ENCODE results near the gene SH3BP2.

SH3BP2 gene

GRCh38 chr4:2842687-2843262 lies 49.9 kb downstream of the SH3BP2 start:
- intact Hi-C loops (cut with DNase I) = loop anchor here (2.0 kb wide), 1 partner anchor 86 kb away; no protein-coding TSS in a partner anchor
- peak in 2 of 10 donors; percentile 26 to 82 for DNase-seq

- intact Hi-C loops (cut with DNase I) = loop anchor here (2.0 kb wide), 1 partner anchor 85 kb away; no protein-coding TSS in a partner anchor
- DNase-seq = peak; percentile 89 to 99 (median 94)
Observed at GRCh38 chr4:2843263-2843940, 50.5 kb downstream of the SH3BP2 start, which contains the start of gene ADD1. Gene ADD1 (plus strand): TSS chr4:2843844. CDS start chr4:2875916, 32,072 bp downstream.

- DNase-seq = peak in 8 of 10 donors; percentile 25 to 88 (median 44)
- intact Hi-C loops (cut with DNase I) = loop anchor here (2.0 kb wide), 1 partner anchor 85 kb away; no protein-coding TSS in a partner anchor
Observed at GRCh38 chr4:2843941-2844584, 51.2 kb downstream of the SH3BP2 start.

- no peak for DNase-seq
Observed at GRCh38 chr4:2846172-2846571, 53.3 kb downstream of the SH3BP2 start.

GRCh38 chr4:2847302-2847871 lies 54.5 kb downstream of the SH3BP2 start:
- intact Hi-C loops (cut with DNase I) = no loop called here

More at GRCh38 chr4:2846172-2846571, 53.3 kb downstream of the SH3BP2 start:
- intact Hi-C loops (cut with DNase I) = no loop called here

GRCh38 chr4:2848449-2848848 lies 55.6 kb downstream of the SH3BP2 start:
- intact Hi-C loops (cut with DNase I) = no loop called here
- no peak for DNase-seq

More at GRCh38 chr4:2847302-2847871, 54.5 kb downstream of the SH3BP2 start:
- DNase-seq = peak in 1 of 10 donors; percentile 20

- intact Hi-C loops (cut with DNase I) = no loop called here
Observed at GRCh38 chr4:2849267-2850152, 56.6 kb downstream of the SH3BP2 start.

GRCh38 chr4:2850966-2851798 lies 58.3 kb downstream of the SH3BP2 start:
- no peak for DNase-seq
- intact Hi-C loops (cut with DNase I) = no loop called here

More at GRCh38 chr4:2849267-2850152, 56.6 kb downstream of the SH3BP2 start:
- DNase-seq = peak in 3 of 10 donors; percentile 30 to 79 (median 50)

GRCh38 chr4:2852481-2852921 lies 59.6 kb downstream of the SH3BP2 start:
- DNase-seq = peak in 1 of 10 donors; percentile 41
- intact Hi-C loops (cut with DNase I) = no loop called here

- intact Hi-C loops (cut with DNase I) = no loop called here
- DNase-seq = no peak
Observed at GRCh38 chr4:2855584-2855983, 62.7 kb downstream of the SH3BP2 start.

- intact Hi-C loops (cut with DNase I) = no loop called here
- DNase-seq = no peak
Observed at GRCh38 chr4:2856266-2856665, 63.4 kb downstream of the SH3BP2 start.

- intact Hi-C loops (cut with DNase I) = no loop called here
- DNase-seq = no peak
Observed at GRCh38 chr4:2857349-2857927, 64.6 kb downstream of the SH3BP2 start.

GRCh38 chr4:2858451-2859217 lies 65.7 kb downstream of the SH3BP2 start:
- intact Hi-C loops (cut with DNase I) = no loop called here
- DNase-seq = no peak

GRCh38 chr4:2859514-2859913 lies 66.6 kb downstream of the SH3BP2 start:
- intact Hi-C loops (cut with DNase I) = no loop called here
- no peak for DNase-seq

GRCh38 chr4:2860391-2861348 lies 67.8 kb downstream of the SH3BP2 start:
- intact Hi-C loops (cut with DNase I) = no loop called here
- DNase-seq = no peak

GRCh38 chr4:2861631-2862436 lies 68.9 kb downstream of the SH3BP2 start:
- peak in 1 of 10 donors; percentile 29 for DNase-seq
- intact Hi-C loops (cut with DNase I) = no loop called here

All from posterior cingulate gyrus (tissue), 11 donors.